Bronchus fibroblast of lung (primary cell): ENCODE data around the gene FAM236A. TPM values are rescaled to one million over a fixed set of nuclear protein-coding genes. Genes with fewer than 3 reads are reported as not detected.

Experiments used
- total RNA-seq: library from RNA; depleted of rRNA; stranded (reverse); fragments of >200 nt; gene quantifications from 2 replicates; pipeline ENCODE4 v1.2.3, GENCODE V29; 2015

FAM236A gene
- total RNA-seq: not detected in 2 replicates

DNA sequence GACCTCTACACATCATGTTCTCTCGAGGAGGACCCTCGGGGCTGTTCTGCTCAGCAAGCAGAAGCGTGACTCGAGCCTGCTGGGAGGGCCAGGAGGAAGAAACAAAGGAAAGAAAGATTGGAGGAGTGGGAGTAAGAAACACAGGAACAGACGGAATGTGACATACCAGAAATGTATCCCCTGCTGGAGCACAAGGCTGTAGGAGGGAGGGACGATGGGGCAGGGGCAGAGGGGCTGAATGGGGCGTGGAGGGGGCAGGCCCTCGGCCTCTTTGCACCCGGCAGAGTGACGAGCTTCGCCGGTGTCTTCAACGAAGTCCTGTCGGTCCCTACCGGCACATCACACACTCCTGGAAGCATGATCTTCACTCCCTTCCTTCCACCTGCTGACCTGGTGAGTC is at the start of gene FAM236A:
TSS of gene FAM236A (plus strand) at position 301 of the 400 bp plus-strand sequence. CDS start at position 358, 57 bp downstream.

GRCh38 chrX:72912315-72912714 is 25.7 kb upstream of the FAM236A start, which contains the start of gene FAM236C:
Gene FAM236C, plus strand, starts transcription at chrX:72912615. Its CDS starts 100 bp downstream, at chrX:72912715.

DNA sequence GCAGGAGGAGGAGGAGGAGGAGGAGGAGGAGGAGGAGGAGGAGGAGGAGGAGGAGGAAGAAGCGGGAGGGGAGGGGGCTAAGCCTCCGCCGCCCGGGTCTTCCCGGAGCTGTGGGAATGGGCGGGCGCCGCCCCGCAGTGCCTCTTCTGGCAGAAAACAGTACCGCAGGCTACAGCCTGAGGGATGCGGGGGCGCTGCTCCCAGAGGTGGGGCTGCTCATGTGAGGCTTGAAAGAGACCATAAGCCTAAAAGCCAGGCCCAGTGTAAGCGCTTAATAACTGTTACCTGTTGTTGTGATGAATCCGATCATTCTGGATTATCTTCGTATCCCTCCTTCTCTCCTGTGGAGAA is 5.8 kb downstream of the FAM236A start, which contains the start of gene DMRTC1:
TSS of gene DMRTC1 (minus strand) at position 19 of the 351 bp plus-strand sequence. CDS start 68,143 bp downstream, outside the sequence.

Other genes starting within 250 kb of the FAM236A start
- gene PHKA1, start 223.9 kb upstream of the FAM236A start, total RNA-seq: 7.3 and 7.4 TPM in 2 replicates
- not detected in 2 replicates for gene DMRTC1B, start 161.3 kb upstream of the FAM236A start, total RNA-seq
- not detected in 2 replicates for gene FAM236B, start 155.5 kb upstream of the FAM236A start, total RNA-seq
- not detected in 2 replicates for gene FAM236D, start 130.0 kb upstream of the FAM236A start, total RNA-seq
- not detected in 2 replicates for gene FAM236C, start 25.6 kb upstream of the FAM236A start, total RNA-seq
- gene DMRTC1, start 5.6 kb downstream of the FAM236A start, total RNA-seq: not detected in 2 replicates
- gene PABPC1L2B, start 64.7 kb downstream of the FAM236A start, total RNA-seq: not detected in 2 replicates
- gene PABPC1L2A, start 141.3 kb downstream of the FAM236A start, total RNA-seq: not detected in 2 replicates